ENCODE data around the gene HK3. TPM values are rescaled to one million over a fixed set of nuclear protein-coding genes. Genes with fewer than 3 reads are reported as not detected.

Gene HK3
- polyA plus RNA-seq, 2 donors = 0.49 to 1.6 TPM

DNA sequence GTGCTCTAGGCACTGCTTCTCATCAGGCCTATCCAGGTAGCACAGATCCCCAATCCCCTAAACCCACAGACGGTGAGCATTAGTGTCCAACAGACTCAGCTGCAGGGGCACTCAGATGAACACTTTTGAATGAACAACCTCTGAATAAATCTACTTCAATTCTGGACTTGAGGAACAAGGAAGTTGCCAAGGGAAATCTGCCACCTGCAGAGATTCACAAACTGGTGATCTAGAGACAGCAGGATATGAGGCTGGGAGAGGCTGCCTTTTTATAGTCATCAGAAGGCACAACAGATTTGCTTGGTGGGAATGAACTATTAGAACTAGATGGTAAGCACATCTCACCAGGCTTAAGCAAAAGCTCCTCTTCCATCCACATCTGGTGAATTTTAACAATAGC, 7.0 kb upstream of the HK3 start:
- no peaks in the 10 kb centered on the region for H3K27me3 ChIP-seq (ENCODE audit: control insufficient read depth in 1 of 2, insufficient read depth in 2 of 2, low read length in 2 of 2)
- H3K4me3 ChIP-seq (ENCODE audit: low read depth in 1 of 2, low read length in 2 of 2) = no peak overlapping the region
- WGBS, 2 donors = 77 to 91% methylated on average over 1 of the region's 1 CpG
- H3K9me3 ChIP-seq (ENCODE audit: control insufficient read depth in 2 of 2, insufficient read depth in 1 of 2, low read depth in 1 of 2, low read length in 1 of 2) = no peaks in the 10 kb centered on the region
- H3K4me1 ChIP-seq (ENCODE audit: control insufficient read depth in 2 of 2, insufficient read depth in 2 of 2, low read length in 1 of 2) = no peaks in the 10 kb centered on the region
- no peak overlapping the region for H3K27ac ChIP-seq (ENCODE audit: low read depth in 2 of 2, low read length in 1 of 2)
- H3K36me3 ChIP-seq (ENCODE audit: control insufficient read depth in 2 of 2, insufficient read depth in 2 of 2, low read length in 1 of 2) = peaks cover 14 to 26% of the 10 kb centered on the region in 2 donors

DNA sequence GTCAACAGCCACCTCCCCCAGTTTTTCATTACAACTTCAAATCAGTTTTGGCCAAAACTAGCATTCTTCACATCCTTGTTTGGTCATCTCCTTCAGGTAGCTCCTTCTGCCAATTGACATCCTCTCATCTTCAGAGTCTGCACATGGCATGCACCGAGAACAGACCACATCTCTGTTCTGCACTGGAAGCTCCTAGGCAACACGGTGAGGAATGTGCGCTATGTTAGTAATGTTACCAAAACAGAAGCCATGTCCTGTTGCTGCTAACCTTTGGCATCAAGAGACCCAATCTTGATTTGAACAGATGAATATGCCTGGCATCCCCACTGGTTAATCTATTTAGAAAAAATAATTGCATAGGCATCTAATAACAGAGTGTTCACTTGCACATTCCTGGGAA, 5.1 kb upstream of the HK3 start:
- 93 to 95% methylated on average over 3 of the region's 3 CpGs for WGBS, 2 donors
- no peaks in the 10 kb centered on the region for H3K9me3 ChIP-seq (ENCODE audit: control insufficient read depth in 2 of 2, insufficient read depth in 1 of 2, low read depth in 1 of 2, low read length in 1 of 2)
- peaks cover 13 to 26% of the 10 kb centered on the region in 2 donors for H3K36me3 ChIP-seq (ENCODE audit: control insufficient read depth in 2 of 2, insufficient read depth in 2 of 2, low read length in 1 of 2)
- no peaks in the 10 kb centered on the region for H3K27me3 ChIP-seq (ENCODE audit: control insufficient read depth in 1 of 2, insufficient read depth in 2 of 2, low read length in 2 of 2)
- no peaks in the 10 kb centered on the region for H3K4me1 ChIP-seq (ENCODE audit: control insufficient read depth in 2 of 2, insufficient read depth in 2 of 2, low read length in 1 of 2)
- no peak overlapping the region for H3K4me3 ChIP-seq (ENCODE audit: low read depth in 1 of 2, low read length in 2 of 2)
- no peak overlapping the region for H3K27ac ChIP-seq (ENCODE audit: low read depth in 2 of 2, low read length in 1 of 2)

DNA sequence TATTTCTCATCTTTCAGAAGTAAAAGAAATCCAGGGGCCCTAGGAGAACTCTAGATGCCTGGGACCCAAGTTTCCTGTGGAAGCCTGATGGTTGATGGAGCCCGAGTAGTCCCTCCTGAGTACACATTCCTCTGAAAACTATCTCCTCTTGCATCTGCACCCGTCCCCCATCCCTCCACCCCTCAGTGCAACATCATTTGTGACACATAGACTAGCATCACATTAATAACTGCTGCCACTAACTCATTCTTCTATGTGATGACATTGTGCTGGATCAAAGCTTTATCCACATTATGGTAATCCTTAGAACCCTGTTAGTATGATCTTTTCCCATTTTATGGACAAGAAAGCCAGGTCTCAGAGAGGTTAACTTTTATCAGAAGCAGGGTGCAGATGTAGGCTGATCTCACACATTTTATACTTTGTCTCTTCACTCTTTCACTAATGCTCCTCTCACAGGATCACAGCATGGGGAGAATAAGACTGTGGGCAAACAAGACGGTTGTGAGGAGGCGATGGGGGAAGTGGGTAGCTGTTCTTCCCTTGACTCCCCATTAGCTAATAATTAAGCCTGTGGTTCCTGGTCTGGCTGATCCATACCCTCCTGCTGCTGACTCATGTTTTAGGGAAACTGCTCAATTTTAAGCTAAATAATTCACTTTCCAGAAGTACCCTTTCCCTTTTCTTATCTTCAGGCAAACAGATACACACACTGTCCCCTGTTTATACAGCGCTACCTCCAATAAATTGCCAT, 3.9 kb upstream of the HK3 start:
- 93 to 96% methylated on average over 5 of the region's 5 CpGs for WGBS, 2 donors
- no peaks in the 10 kb centered on the region for H3K27me3 ChIP-seq (ENCODE audit: control insufficient read depth in 1 of 2, insufficient read depth in 2 of 2, low read length in 2 of 2)
- H3K9me3 ChIP-seq (ENCODE audit: control insufficient read depth in 2 of 2, insufficient read depth in 1 of 2, low read depth in 1 of 2, low read length in 1 of 2) = no peaks in the 10 kb centered on the region
- H3K4me3 ChIP-seq (ENCODE audit: low read depth in 1 of 2, low read length in 2 of 2) = no peak overlapping the region
- H3K4me1 ChIP-seq (ENCODE audit: control insufficient read depth in 2 of 2, insufficient read depth in 2 of 2, low read length in 1 of 2) = no peaks in the 10 kb centered on the region
- H3K36me3 ChIP-seq (ENCODE audit: control insufficient read depth in 2 of 2, insufficient read depth in 2 of 2, low read length in 1 of 2) = peaks cover 13 to 26% of the 10 kb centered on the region in 2 donors
- H3K27ac ChIP-seq (ENCODE audit: low read depth in 2 of 2, low read length in 1 of 2) = no peak overlapping the region

DNA sequence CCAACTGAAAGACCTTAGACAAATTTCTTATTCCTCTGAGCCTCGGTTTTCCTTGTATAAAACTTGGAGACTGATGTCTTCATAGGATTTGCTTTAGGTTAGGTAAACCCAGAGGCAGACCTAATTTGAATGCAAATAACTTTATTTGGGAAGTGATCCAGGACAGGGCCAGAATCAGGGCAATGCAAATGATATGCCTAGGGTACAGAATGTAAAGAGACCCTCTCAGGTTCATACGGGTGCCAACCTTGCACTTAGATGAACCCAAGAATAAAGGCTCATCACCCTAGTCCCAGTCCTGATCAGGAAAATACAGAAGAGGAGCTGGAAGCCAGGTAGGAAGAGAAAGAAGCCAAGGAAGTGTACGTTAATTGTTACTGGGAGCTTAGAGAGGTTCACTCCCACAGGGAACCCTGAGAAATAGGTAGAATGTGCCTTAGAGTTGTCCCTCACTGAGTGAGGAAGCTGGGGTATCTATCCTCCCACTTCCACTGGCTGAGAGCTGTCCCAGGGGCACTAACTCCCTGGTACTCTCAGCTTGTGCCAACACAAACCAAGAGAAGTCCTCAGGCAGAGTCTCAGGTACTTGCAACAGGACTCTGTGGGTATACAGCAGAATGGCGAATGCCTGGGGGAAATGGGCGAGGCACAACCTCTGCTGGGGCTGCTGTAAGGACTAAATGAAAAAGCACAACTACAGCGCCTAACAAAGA, 3.1 kb upstream of the HK3 start:
- H3K27me3 ChIP-seq (ENCODE audit: control insufficient read depth in 1 of 2, insufficient read depth in 2 of 2, low read length in 2 of 2) = no peaks in the 10 kb centered on the region
- no peak overlapping the region for H3K27ac ChIP-seq (ENCODE audit: low read depth in 2 of 2, low read length in 1 of 2)

DNA sequence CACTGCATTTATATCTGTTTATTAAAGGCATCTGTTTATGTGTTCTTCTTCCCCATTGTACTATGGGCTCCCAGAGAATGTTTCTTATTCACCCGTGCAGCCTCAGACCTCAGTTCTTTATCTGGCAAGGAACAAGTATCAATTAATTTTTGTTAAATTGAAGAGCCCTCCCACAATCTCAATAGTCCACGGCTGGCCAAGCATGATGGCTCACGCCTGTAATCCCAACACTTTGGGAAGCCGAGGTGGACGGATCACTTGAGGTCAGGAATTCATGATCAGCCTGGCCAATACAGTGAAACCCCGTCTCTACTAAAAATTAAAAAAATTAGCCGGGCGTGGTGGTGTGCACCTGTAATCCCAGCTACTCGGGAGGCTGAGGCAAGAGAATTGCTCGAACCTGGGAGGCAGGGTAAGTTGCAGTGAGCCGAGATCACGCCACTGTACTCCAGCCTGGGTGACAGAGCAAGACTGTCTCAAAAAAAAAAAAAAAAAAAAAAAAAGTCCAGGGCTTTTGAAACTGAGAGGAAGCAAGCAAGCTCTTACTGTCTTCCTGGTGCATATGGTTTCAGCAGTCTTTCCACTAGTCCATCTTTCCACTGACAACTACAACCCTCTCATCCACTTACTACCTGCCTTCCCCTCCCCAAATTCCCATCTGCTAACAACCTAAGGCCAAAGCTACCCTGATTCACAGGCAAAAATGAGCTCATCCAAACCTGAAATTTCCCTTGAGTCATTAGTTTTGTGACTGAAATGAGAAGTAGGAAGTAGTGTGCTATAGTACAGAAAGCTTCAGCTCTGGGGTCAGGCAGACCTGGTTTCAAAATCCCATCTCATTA, 2.3 kb upstream of the HK3 start:
- Histone ChIP-seq H3K36me3 (ENCODE audit: control insufficient read depth in 2 of 2, insufficient read depth in 2 of 2, low read length in 1 of 2) (peaks cover 7 to 19% of the 10 kb centered on the region in 2 donors), H3K9me3 (ENCODE audit: control insufficient read depth in 2 of 2, insufficient read depth in 1 of 2, low read depth in 1 of 2, low read length in 1 of 2) (no peaks in the 10 kb centered on the region), H3K27me3 (ENCODE audit: control insufficient read depth in 1 of 2, insufficient read depth in 2 of 2, low read length in 2 of 2) (no peaks in the 10 kb centered on the region), H3K4me3 (ENCODE audit: low read depth in 1 of 2, low read length in 2 of 2) (no peak overlapping the region), H3K4me1 (ENCODE audit: control insufficient read depth in 2 of 2, insufficient read depth in 2 of 2, low read length in 1 of 2) (no peaks in the 10 kb centered on the region), H3K27ac (ENCODE audit: low read depth in 2 of 2, low read length in 1 of 2) (no peak overlapping the region)
- 88 to 92% methylated on average over 12 of the region's 12 CpGs for WGBS, 2 donors

More for the DNA sequence above, 3.1 kb upstream of the HK3 start:
- Histone ChIP-seq H3K4me3 (ENCODE audit: low read depth in 1 of 2, low read length in 2 of 2) (no peak overlapping the region), H3K36me3 (ENCODE audit: control insufficient read depth in 2 of 2, insufficient read depth in 2 of 2, low read length in 1 of 2) (peaks cover 13 to 26% of the 10 kb centered on the region in 2 donors), H3K9me3 (ENCODE audit: control insufficient read depth in 2 of 2, insufficient read depth in 1 of 2, low read depth in 1 of 2, low read length in 1 of 2) (no peaks in the 10 kb centered on the region), H3K4me1 (ENCODE audit: control insufficient read depth in 2 of 2, insufficient read depth in 2 of 2, low read length in 1 of 2) (no peaks in the 10 kb centered on the region)
- WGBS, 2 donors = 82 to 87% methylated on average over 6 of the region's 6 CpGs

DNA sequence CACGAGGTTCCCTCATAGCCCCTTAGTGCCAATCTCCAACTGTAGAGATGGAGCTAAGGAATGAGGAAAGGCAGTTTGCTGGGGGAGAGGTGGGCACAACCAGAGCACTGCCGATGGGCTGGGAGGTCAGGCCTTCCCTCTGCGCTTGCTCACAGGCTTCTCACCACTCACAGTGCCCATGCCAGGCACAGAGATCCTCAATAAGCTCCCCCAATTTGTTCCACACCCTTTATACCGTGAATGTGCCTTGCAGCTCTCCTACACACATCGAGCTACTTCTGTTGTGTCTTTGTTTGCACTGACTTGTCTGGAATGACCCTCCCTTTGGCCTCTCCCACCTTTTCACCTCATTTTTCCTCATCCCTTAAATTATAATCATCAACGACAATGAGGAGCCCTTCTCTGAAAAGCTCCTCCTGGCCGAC, 1.6 kb upstream of the HK3 start:
- no peak overlapping the region for H3K4me3 ChIP-seq (ENCODE audit: low read depth in 1 of 2, low read length in 2 of 2)
- peaks cover 7 to 14% of the 10 kb centered on the region in 2 donors for H3K36me3 ChIP-seq (ENCODE audit: control insufficient read depth in 2 of 2, insufficient read depth in 2 of 2, low read length in 1 of 2)
- H3K27ac ChIP-seq (ENCODE audit: low read depth in 2 of 2, low read length in 1 of 2) = no peak overlapping the region
- H3K9me3 ChIP-seq (ENCODE audit: control insufficient read depth in 2 of 2, insufficient read depth in 1 of 2, low read depth in 1 of 2, low read length in 1 of 2) = no peaks in the 10 kb centered on the region
- H3K4me1 ChIP-seq (ENCODE audit: control insufficient read depth in 2 of 2, insufficient read depth in 2 of 2, low read length in 1 of 2) = no peaks in the 10 kb centered on the region
- no peaks in the 10 kb centered on the region for H3K27me3 ChIP-seq (ENCODE audit: control insufficient read depth in 1 of 2, insufficient read depth in 2 of 2, low read length in 2 of 2)
- 71 to 72% methylated on average over 7 of the region's 7 CpGs for WGBS, 2 donors

DNA sequence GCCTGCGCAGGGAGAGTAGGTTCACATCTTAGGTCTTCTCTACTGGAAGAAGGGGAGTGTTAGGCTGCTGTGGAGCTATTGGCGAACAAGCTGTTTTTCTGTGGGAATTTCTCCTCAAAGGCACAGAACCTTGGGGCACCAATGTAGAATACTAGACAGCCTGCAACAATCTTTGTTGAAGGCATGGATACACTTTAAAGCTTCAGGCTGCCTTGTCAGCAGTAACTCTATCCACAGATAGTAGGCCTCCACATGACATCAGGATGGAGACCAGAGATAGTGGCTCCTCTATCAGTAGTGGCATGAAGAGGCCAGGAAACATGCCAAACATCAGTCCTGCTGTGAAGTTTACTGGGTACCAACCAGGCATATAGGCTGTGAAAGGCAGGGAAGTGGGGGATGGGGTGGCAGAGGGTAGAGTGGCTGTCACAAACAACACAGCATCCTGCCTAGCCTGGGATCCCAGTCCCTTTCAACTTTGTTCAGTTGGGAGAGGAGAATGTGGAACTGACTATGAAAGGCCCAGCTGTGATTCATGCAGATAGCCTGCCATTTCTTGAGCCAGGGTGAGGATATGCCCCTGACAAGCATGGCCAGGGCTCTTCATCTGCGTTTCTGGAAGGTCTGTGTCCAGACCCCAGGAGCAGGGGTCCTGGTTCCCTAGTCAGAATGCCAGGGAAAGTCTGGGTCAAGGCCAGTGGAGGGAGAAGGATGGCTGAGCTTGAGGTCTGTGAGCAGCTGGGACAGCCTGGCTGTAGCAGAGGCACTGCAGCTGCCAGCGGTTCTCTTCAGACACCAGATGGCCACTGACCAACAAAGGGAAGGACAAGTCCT, 1.0 kb upstream of the HK3 start:
- 83 to 88% methylated on average over 4 of the region's 4 CpGs for WGBS, 2 donors
- Histone ChIP-seq H3K4me1 (ENCODE audit: control insufficient read depth in 2 of 2, insufficient read depth in 2 of 2, low read length in 1 of 2) (no peaks in the 10 kb centered on the region), H3K9me3 (ENCODE audit: control insufficient read depth in 2 of 2, insufficient read depth in 1 of 2, low read depth in 1 of 2, low read length in 1 of 2) (no peaks in the 10 kb centered on the region), H3K4me3 (ENCODE audit: low read depth in 1 of 2, low read length in 2 of 2) (no peak overlapping the region), H3K36me3 (ENCODE audit: control insufficient read depth in 2 of 2, insufficient read depth in 2 of 2, low read length in 1 of 2) (peaks cover 7 to 12% of the 10 kb centered on the region in 2 donors), H3K27ac (ENCODE audit: low read depth in 2 of 2, low read length in 1 of 2) (no peak overlapping the region), H3K27me3 (ENCODE audit: control insufficient read depth in 1 of 2, insufficient read depth in 2 of 2, low read length in 2 of 2) (no peaks in the 10 kb centered on the region)

DNA sequence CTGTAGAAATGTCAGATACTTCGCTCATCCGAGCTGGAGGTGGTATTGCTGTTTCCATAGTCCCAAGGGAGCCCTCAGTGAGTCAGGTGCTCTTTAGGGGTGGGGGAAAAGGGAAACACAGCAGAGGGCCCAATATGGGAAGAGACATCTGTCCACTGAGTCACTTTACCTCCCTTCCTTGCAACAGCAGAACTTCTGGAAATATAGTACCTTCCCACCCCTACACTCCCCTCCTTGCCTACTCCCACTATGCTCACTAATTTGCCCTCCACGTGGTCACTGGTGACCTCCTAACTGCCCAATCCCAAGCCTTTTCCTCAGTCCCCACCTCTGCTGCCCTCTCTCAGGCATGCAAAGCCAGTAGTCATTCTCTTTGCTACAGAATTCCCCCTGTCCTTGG, 1.9 kb downstream of the HK3 start:
- WGBS, 2 donors = 56 to 60% methylated on average over 3 of the region's 3 CpGs
- no peaks in the 10 kb centered on the region for H3K4me1 ChIP-seq (ENCODE audit: control insufficient read depth in 2 of 2, insufficient read depth in 2 of 2, low read length in 1 of 2)

DNA sequence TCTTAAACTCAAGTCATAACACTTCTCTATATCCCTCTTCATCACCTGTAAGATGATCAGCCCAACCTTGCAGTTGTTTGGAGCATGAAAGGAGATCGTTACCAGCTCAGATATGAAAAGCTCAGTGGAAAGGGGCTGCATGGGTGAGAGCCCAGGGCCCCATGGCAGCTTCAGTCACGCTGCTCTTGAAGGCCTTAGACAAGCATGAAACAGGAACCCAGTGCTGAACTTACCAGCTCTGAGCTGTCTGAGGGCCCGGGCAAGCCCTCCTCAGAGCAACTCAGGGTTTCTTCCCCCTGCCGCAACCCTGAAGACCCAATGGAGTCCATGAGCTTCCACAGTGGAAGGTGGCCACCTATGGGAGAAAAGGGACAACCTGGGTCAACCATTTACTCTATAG, 3.3 kb downstream of the HK3 start:
- no peaks in the 10 kb centered on the region for H3K27me3 ChIP-seq (ENCODE audit: control insufficient read depth in 1 of 2, insufficient read depth in 2 of 2, low read length in 2 of 2)
- H3K4me1 ChIP-seq (ENCODE audit: control insufficient read depth in 2 of 2, insufficient read depth in 2 of 2, low read length in 1 of 2) = no peaks in the 10 kb centered on the region
- WGBS, 2 donors = 83 to 85% methylated on average over 4 of the region's 4 CpGs
- no peaks in the 10 kb centered on the region for H3K9me3 ChIP-seq (ENCODE audit: control insufficient read depth in 2 of 2, insufficient read depth in 1 of 2, low read depth in 1 of 2, low read length in 1 of 2)
- no peak overlapping the region for H3K27ac ChIP-seq (ENCODE audit: low read depth in 2 of 2, low read length in 1 of 2)
- H3K4me3 ChIP-seq (ENCODE audit: low read depth in 1 of 2, low read length in 2 of 2) = no peak overlapping the region
- H3K36me3 ChIP-seq (ENCODE audit: control insufficient read depth in 2 of 2, insufficient read depth in 2 of 2, low read length in 1 of 2) = no peaks in the 10 kb centered on the region

More for the DNA sequence above, 1.9 kb downstream of the HK3 start:
- no peaks in the 10 kb centered on the region for H3K36me3 ChIP-seq (ENCODE audit: control insufficient read depth in 2 of 2, insufficient read depth in 2 of 2, low read length in 1 of 2)
- no peaks in the 10 kb centered on the region for H3K27me3 ChIP-seq (ENCODE audit: control insufficient read depth in 1 of 2, insufficient read depth in 2 of 2, low read length in 2 of 2)
- no peak overlapping the region for H3K27ac ChIP-seq (ENCODE audit: low read depth in 2 of 2, low read length in 1 of 2)
- no peaks in the 10 kb centered on the region for H3K9me3 ChIP-seq (ENCODE audit: control insufficient read depth in 2 of 2, insufficient read depth in 1 of 2, low read depth in 1 of 2, low read length in 1 of 2)
- no peak overlapping the region for H3K4me3 ChIP-seq (ENCODE audit: low read depth in 1 of 2, low read length in 2 of 2)

Data from esophagus (tissue), 2 donors.